GM12874 (cell line): ENCODE results near the gene FMNL2.

ENCODE experiments used
- TF ChIP-seq, protein P1 (sequence below): IDR thresholded peaks from 2 replicates; pipeline ENCODE4 v1.5.1; 2011; ENCODE audit warnings: low read depth, mild to moderate bottlenecking, control low read depth, low read length, moderate library complexity; ENCODE audit not compliant: insufficient read depth

The FMNL2 gene

DNA sequence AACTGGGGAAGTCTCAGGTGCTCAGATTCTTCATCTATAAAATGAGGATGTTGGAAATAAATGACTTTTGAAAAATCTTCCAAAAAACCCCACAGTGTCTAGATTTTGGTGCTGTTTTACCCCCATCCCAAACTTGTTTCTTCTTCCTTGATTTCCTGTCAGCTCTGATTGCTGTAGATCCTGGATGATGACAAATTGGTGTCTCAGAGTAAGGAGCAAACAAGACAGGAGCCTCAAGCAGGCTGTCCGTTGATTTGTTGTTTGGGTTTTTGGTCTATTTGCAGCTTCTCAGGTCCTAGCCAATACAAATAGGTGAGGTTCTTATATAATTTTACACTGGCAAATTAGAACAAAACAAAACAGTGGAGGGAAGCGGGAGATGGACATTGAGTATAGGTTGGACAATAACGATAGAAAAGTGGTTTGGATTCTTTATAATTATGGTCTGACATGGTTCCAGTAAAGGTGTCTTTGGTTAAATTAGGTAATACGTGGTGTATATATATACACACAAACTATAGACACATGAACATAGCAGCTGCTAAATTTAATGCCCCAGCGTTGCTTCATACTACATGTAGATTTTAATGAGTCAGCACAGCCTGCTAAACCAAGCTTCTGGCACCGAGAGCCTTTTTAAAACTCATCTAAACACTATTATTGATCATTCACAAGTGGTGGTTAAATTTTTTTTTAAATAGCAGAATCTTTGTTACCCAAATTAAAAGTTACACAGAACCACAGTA is 142.5 kb downstream of the FMNL2 start:
- TF ChIP-seq, protein P1, sequence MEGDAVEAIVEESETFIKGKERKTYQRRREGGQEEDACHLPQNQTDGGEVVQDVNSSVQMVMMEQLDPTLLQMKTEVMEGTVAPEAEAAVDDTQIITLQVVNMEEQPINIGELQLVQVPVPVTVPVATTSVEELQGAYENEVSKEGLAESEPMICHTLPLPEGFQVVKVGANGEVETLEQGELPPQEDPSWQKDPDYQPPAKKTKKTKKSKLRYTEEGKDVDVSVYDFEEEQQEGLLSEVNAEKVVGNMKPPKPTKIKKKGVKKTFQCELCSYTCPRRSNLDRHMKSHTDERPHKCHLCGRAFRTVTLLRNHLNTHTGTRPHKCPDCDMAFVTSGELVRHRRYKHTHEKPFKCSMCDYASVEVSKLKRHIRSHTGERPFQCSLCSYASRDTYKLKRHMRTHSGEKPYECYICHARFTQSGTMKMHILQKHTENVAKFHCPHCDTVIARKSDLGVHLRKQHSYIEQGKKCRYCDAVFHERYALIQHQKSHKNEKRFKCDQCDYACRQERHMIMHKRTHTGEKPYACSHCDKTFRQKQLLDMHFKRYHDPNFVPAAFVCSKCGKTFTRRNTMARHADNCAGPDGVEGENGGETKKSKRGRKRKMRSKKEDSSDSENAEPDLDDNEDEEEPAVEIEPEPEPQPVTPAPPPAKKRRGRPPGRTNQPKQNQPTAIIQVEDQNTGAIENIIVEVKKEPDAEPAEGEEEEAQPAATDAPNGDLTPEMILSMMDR: no peak

DNA sequence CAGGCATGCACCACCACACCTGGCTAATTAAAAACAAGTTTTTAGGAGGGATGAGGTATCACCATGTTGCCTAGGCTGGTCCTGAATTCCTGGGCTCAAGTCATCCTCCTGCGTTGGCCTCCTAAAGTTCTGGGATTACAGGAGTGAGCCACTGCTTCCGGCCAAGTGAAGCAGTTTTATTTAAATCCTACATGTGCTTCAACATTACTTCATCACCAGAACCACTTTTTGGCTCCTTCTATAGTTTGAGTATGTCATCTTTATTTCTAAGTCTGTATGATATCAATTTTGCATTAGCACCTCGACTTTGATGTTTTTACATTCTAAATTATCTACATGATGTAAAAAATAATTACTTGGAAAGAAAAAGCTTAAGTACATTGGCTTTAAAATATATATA is 144.3 kb downstream of the FMNL2 start:
- TF ChIP-seq, protein P1: no peak

DNA sequence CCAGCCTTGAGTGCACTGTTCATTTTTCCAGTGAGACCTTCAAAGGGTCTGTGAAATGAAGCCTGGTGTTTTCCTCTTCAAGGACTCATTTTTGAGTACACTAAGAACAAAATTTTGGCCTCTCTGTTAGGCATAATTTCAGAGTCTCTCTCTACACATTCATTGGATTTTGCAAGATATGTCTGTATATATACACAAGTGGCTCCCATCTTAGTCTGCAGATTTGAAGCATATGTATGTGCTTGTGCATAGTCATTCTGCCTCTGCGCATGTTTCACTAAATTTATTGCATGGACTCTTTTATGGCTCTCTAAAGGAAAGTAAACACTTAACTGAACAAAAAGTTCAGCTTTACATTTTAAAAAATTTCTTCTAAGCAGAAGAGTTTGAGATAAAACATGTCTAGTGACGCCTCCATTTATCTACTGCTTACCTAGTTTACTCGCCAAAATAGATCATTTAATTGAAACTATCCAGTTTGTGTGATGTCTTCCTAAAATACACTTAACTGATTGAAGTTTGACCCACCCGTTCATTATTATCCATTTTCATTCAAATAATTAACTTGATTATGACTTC is 145.9 kb downstream of the FMNL2 start:
- TF ChIP-seq, protein P1: no peak

DNA sequence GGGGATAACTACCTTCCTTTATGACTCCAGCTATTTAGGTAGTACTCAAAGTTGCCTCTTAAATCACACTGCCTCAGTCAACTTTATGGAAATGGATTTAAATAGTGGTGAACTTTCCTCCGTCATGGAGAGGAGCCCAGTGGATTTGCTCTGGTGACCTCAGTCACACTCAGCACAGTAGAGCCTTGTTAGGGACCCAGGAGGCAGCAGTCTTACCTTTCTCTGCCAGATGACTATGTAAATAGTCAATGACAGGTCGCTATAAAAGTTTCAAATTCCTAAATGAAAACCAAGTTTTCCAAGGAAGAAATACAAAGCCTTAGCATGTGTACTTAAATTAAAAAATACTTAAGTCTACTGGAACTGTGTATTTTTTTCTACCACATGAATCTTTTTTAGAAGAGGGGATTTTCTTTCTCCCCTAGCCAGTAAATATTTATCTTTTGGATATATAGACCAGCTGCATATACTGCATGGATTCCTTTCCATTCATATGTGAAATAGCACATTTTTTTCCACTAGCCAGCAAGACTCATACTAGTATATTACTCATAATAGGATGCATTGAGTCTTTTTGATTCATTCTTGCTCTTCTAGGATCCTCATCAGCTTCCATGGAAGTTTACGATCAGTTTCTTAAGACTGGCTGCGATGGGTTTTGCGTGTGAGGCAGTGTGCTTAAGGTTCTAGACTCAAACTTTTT is 147.1 kb downstream of the FMNL2 start:
- TF ChIP-seq, protein P1: no peak

DNA sequence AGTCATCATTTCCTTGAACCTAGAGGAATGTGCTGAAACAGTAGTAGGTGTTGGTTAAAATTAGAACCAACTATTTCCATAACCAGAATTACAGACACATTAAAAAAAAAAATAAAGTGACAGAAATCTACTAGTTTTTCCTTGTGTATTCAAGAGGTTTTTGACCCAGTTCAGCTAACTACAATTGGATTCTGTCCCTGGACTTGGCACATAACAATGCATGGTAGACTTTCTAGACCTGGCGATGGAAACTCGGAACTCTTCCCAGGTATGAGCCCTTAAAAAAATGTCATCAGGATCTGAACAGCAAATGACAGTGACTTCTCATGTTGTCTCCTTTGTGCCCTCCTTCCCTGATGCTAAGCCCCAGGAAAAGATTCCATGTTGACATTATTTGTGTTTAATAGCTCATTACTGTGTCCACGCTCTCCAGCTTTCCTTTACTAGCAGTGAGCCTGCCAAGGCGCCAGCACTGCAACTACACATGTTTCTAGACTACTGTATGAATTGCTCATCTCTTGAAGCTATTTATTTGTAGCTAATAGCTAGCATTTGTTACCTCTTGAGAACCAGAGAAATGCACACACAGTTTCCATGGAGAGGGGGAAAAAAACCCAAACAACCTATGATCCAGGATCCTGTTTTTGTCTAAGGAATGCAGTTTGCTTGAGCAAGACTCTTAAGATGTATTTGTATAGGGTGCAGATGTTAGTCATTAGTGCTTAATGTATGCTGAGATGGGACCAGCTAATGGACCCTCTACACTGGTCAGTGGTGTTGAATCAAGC is 148.5 kb downstream of the FMNL2 start:
- TF ChIP-seq, protein P1: no peak

DNA sequence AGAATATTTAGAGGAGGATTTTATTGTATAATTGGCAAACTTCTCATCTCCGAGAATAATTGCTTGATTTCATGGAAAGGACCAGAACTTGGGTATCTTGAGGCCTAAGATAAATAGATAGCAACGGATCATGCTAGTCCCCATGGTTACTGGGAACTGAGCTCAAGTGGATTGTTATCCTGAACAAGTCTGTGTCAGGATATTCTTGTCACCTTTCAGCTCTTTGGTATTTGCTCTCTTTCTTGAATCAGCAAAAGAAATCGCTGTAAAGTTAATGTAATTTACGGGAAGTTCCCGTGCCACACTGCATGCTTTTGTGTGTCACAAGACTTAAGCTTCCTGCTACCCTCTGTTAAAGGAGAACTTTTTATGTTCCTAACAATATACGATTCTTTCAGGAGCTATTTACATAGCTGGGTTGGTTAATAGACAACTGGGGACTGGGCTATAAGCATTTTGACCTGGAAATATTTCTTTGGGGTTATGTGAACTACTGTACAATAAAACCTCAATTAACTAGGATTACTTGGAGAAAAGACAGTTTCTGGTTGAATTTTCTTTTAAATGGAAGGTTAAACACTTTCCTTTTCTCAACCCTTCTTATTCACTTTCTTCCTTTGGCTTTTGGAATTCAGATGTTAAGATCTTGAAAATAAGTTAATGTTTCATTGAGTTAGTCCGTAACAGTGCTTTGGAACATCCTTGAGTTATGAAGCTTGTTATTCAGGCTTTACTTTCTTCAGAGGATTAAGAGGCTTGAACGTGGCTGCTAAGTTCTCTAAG is 151.2 kb downstream of the FMNL2 start:
- TF ChIP-seq, protein P1: no peak
